DMS79 (cell line): Measurements from ENCODE around the gene BCL2L1.
A peak's percentile ranks its signal among the peaks of the same experiment; 100 is the strongest.

ENCODE experiments used
- DNase-seq: peaks from one replicate; lab custom pipeline; 2025; lab: John Stamatoyannopoulos, UW

The BCL2L1 gene

GRCh38 chr20:31691646-31692275 is 30.9 kb downstream of the BCL2L1 start:
- no peak for DNase-seq

GRCh38 chr20:31690124-31690666 is 32.5 kb downstream of the BCL2L1 start:
- DNase-seq = no peak

GRCh38 chr20:31689141-31689540 is 33.5 kb downstream of the BCL2L1 start:
- DNase-seq = no peak

GRCh38 chr20:31687777-31688176 is 34.9 kb downstream of the BCL2L1 start:
- no peak for DNase-seq

- DNase-seq = no peak
Measured at GRCh38 chr20:31685853-31686643, 36.6 kb downstream of the BCL2L1 start.

GRCh38 chr20:31684153-31685015 is 38.3 kb downstream of the BCL2L1 start:
- peak; percentile 48 for DNase-seq

GRCh38 chr20:31682927-31683326 is 39.7 kb downstream of the BCL2L1 start:
- DNase-seq = no peak

- no peak for DNase-seq
Measured at GRCh38 chr20:31682352-31682751, 40.3 kb downstream of the BCL2L1 start.

GRCh38 chr20:31681769-31682168 is 40.9 kb downstream of the BCL2L1 start:
- DNase-seq = no peak

GRCh38 chr20:31681128-31681727 is 41.4 kb downstream of the BCL2L1 start:
- no peak for DNase-seq

- no peak for DNase-seq
Measured at GRCh38 chr20:31680286-31681127, 42.2 kb downstream of the BCL2L1 start.

GRCh38 chr20:31679357-31680285 is 43.0 kb downstream of the BCL2L1 start:
- no peak for DNase-seq

- no peak for DNase-seq
Measured at GRCh38 chr20:31678389-31679356, 44.0 kb downstream of the BCL2L1 start.

- DNase-seq = no peak
Measured at GRCh38 chr20:31677553-31678260, 45.0 kb downstream of the BCL2L1 start.

GRCh38 chr20:31676609-31676989 is 46.1 kb downstream of the BCL2L1 start:
- no peak for DNase-seq

- DNase-seq = no peak
Measured at GRCh38 chr20:31675828-31676608, 46.6 kb downstream of the BCL2L1 start.
